ENCODE results near the gene NCK1.

The NCK1 gene

GRCh38 chr3:136910697-136911096 lies 48.7 kb downstream of the NCK1 start:
- POLR2A ChIA-PET, result interaction anchor here (0.7 kb wide), 1 partner anchor 9 kb away, joined by 4 read pairs; no protein-coding TSS in a partner anchor
- DNase-seq, result no peak
- Histone ChIP-seq H3K27me3 (replicated peaks in 2 of 5; ENCODE audit: control insufficient read depth in 4 of 5, insufficient read depth in 5 of 5, low read length in 4 of 5) (no peaks in the 10 kb centered on the region), H3K4me3 (ENCODE audit: control insufficient read depth in 1 of 7, extremely low read depth in 1 of 7, insufficient read depth in 4 of 7, low read depth in 2 of 7, low read length in 6 of 7) (no peak overlapping the region), H3K4me1 (ENCODE audit: control extremely low read depth in 1 of 4, control insufficient read depth in 4 of 4, insufficient read depth in 4 of 4, low read length in 3 of 4) (peaks cover 0 to 4% (median 1%) of the 10 kb centered on the region in 4 experiments), H3K27ac (ENCODE audit: insufficient read depth in 1 of 2, low read depth in 1 of 2, low read length in 2 of 2, poor library complexity in 1 of 2, severe bottlenecking in 2 of 2) (no peak overlapping the region), H3K36me3 (ENCODE audit: control insufficient read depth in 4 of 4, insufficient read depth in 4 of 4, low read length in 3 of 4) (peaks cover 0 to 19% (median 6%) of the 10 kb centered on the region in 4 experiments), H3K9me3 (ENCODE audit: control extremely low read depth in 1 of 5, control insufficient read depth in 4 of 5, insufficient read depth in 2 of 5, low read depth in 1 of 5, low read length in 4 of 5) (peaks cover 0 to 18% (median 3%) of the 10 kb centered on the region in 5 experiments)
- no CpG with 5 or more reads among the region's 2 CpGs for WGBS (ENCODE audit: insufficient coverage)
- CTCF ChIA-PET, result interaction anchor here (0.6 to 0.9 kb wide), 2 partner anchors 12 to 28 kb away, joined by 3 to 4 read pairs; no protein-coding TSS in a partner anchor

DNA sequence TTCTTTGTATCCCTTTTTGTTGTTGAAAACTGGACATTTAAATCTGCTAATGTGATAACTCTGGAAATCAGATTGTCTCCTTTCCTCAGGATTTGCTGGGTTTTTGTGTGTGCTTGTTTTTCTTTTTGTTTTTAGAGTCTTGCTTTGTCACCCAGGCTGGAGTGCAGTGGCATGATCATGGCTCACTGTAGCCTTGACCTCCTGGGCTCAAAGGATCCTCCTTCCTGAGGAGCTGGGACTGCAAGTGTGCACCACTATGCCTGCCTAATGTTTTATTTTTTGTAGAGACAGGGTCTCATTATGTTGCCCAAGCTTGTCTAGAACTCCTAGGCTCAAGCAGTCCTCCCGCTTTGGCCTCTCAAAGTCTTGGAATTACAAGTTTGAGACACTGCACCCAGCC lies 51.2 kb downstream of the NCK1 start:
- WGBS (ENCODE audit: insufficient coverage), result 100% methylated on average over 1 of the region's 1 CpG
- H3K4me1 ChIP-seq (ENCODE audit: control extremely low read depth in 1 of 4, control insufficient read depth in 4 of 4, insufficient read depth in 4 of 4, low read length in 3 of 4), result peaks cover 0 to 4% (median 3%) of the 10 kb centered on the region in 4 experiments
- no peak overlapping the region for H3K4me3 ChIP-seq (ENCODE audit: control insufficient read depth in 1 of 7, extremely low read depth in 1 of 7, insufficient read depth in 4 of 7, low read depth in 2 of 7, low read length in 6 of 7)
- H3K27me3 ChIP-seq (replicated peaks in 2 of 5; ENCODE audit: control insufficient read depth in 4 of 5, insufficient read depth in 5 of 5, low read length in 4 of 5), result no peaks in the 10 kb centered on the region
- ChIA-PET CTCF (no interaction called here), POLR2A (no interaction called here)
- no peak overlapping the region for H3K27ac ChIP-seq (ENCODE audit: insufficient read depth in 1 of 2, low read depth in 1 of 2, low read length in 2 of 2, poor library complexity in 1 of 2, severe bottlenecking in 2 of 2)
- H3K36me3 ChIP-seq (ENCODE audit: control insufficient read depth in 4 of 4, insufficient read depth in 4 of 4, low read length in 3 of 4), result peaks cover 0 to 16% (median 5%) of the 10 kb centered on the region in 4 experiments
- no peak for DNase-seq
- H3K9me3 ChIP-seq (ENCODE audit: control extremely low read depth in 1 of 5, control insufficient read depth in 4 of 5, insufficient read depth in 2 of 5, low read depth in 1 of 5, low read length in 4 of 5), result peaks cover 0 to 18% (median 2%) of the 10 kb centered on the region in 5 experiments

DNA sequence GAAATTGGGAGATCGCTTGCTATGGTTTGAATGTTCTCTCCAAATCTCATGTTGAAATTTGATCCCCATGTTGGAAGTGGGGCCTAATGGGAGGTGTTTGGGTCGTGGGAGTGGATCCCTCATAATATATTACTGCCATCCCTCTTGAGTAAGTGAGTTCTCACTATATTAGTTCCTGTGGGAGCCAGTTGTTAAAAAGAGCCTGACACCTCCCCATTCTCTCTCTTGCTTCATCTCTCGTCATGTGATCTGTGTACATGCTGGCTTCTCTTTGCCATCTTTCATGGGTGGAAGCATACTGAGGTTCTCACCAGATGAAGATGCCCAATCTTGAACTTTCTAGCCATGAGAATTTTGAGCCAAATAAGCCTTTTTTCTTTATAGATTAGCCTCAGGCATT lies 52.7 kb downstream of the NCK1 start:
- POLR2A ChIA-PET, result no interaction called here
- Histone ChIP-seq H3K4me1 (ENCODE audit: control extremely low read depth in 1 of 4, control insufficient read depth in 4 of 4, insufficient read depth in 4 of 4, low read length in 3 of 4) (peaks cover 8 to 17% (median 12%) of the 10 kb centered on the region in 4 experiments), H3K9me3 (ENCODE audit: control extremely low read depth in 1 of 5, control insufficient read depth in 4 of 5, insufficient read depth in 2 of 5, low read depth in 1 of 5, low read length in 4 of 5) (peaks cover 0 to 14% (median 2%) of the 10 kb centered on the region in 5 experiments), H3K27ac (ENCODE audit: insufficient read depth in 1 of 2, low read depth in 1 of 2, low read length in 2 of 2, poor library complexity in 1 of 2, severe bottlenecking in 2 of 2) (no peak overlapping the region), H3K27me3 (replicated peaks in 2 of 5; ENCODE audit: control insufficient read depth in 4 of 5, insufficient read depth in 5 of 5, low read length in 4 of 5) (no peaks in the 10 kb centered on the region), H3K36me3 (ENCODE audit: control insufficient read depth in 4 of 4, insufficient read depth in 4 of 4, low read length in 3 of 4) (peaks cover 0 to 13% (median 5%) of the 10 kb centered on the region in 4 experiments), H3K4me3 (ENCODE audit: control insufficient read depth in 1 of 7, extremely low read depth in 1 of 7, insufficient read depth in 4 of 7, low read depth in 2 of 7, low read length in 6 of 7) (no peak overlapping the region)
- no peak for DNase-seq
- WGBS (ENCODE audit: insufficient coverage), result 95% methylated on average over 2 of the region's 3 CpGs
- CTCF ChIA-PET, result no interaction called here

GRCh38 chr3:136916223-136916622 lies 54.2 kb downstream of the NCK1 start:
- DNase-seq, result no peak
- ChIA-PET POLR2A (no interaction called here), CTCF (no interaction called here)
- peaks cover 8 to 20% (median 14%) of the 10 kb centered on the region in 4 experiments for H3K4me1 ChIP-seq (ENCODE audit: control extremely low read depth in 1 of 4, control insufficient read depth in 4 of 4, insufficient read depth in 4 of 4, low read length in 3 of 4)
- H3K27me3 ChIP-seq (replicated peaks in 2 of 5; ENCODE audit: control insufficient read depth in 4 of 5, insufficient read depth in 5 of 5, low read length in 4 of 5), result no peaks in the 10 kb centered on the region
- H3K4me3 ChIP-seq (ENCODE audit: control insufficient read depth in 1 of 7, extremely low read depth in 1 of 7, insufficient read depth in 4 of 7, low read depth in 2 of 7, low read length in 6 of 7), result no peak overlapping the region
- peaks cover 0 to 13% (median 3%) of the 10 kb centered on the region in 4 experiments for H3K36me3 ChIP-seq (ENCODE audit: control insufficient read depth in 4 of 4, insufficient read depth in 4 of 4, low read length in 3 of 4)
- WGBS (ENCODE audit: insufficient coverage), result no CpG with 5 or more reads among the region's 1 CpG
- peaks cover 0 to 17% (median 3%) of the 10 kb centered on the region in 5 experiments for H3K9me3 ChIP-seq (ENCODE audit: control extremely low read depth in 1 of 5, control insufficient read depth in 4 of 5, insufficient read depth in 2 of 5, low read depth in 1 of 5, low read length in 4 of 5)
- H3K27ac ChIP-seq (ENCODE audit: insufficient read depth in 1 of 2, low read depth in 1 of 2, low read length in 2 of 2, poor library complexity in 1 of 2, severe bottlenecking in 2 of 2), result no peak overlapping the region

- WGBS (ENCODE audit: insufficient coverage), result no CpG with 5 or more reads among the region's 1 CpG
- peaks cover 0 to 7% (median 0%) of the 10 kb centered on the region in 4 experiments for H3K36me3 ChIP-seq (ENCODE audit: control insufficient read depth in 4 of 4, insufficient read depth in 4 of 4, low read length in 3 of 4)
- peak overlapping the region; percentile 56 to 79 for H3K27ac ChIP-seq (ENCODE audit: insufficient read depth in 1 of 2, low read depth in 1 of 2, low read length in 2 of 2, poor library complexity in 1 of 2, severe bottlenecking in 2 of 2)
- H3K4me3 ChIP-seq (ENCODE audit: control insufficient read depth in 1 of 7, extremely low read depth in 1 of 7, insufficient read depth in 4 of 7, low read depth in 2 of 7, low read length in 6 of 7), result peak overlapping the region in 3 of 7 experiments; percentile 12 to 49 (median 13)
- peak; percentile 84 to 96 (median 91) for DNase-seq
- H3K9me3 ChIP-seq (ENCODE audit: control extremely low read depth in 1 of 5, control insufficient read depth in 4 of 5, insufficient read depth in 2 of 5, low read depth in 1 of 5, low read length in 4 of 5), result peaks cover 0 to 5% (median 0%) of the 10 kb centered on the region in 5 experiments
- H3K27me3 ChIP-seq (replicated peaks in 2 of 5; ENCODE audit: control insufficient read depth in 4 of 5, insufficient read depth in 5 of 5, low read length in 4 of 5), result no peaks in the 10 kb centered on the region
- CTCF ChIA-PET, result interaction anchor here (1.0 kb wide), 1 partner anchor 76 kb away, joined by 3 read pairs; no protein-coding TSS in a partner anchor
- H3K4me1 ChIP-seq (ENCODE audit: control extremely low read depth in 1 of 4, control insufficient read depth in 4 of 4, insufficient read depth in 4 of 4, low read length in 3 of 4), result peaks cover 8 to 26% (median 14%) of the 10 kb centered on the region in 4 experiments
- POLR2A ChIA-PET, result interaction anchor here (0.8 kb wide), 1 partner anchor 10 kb away, joined by 4 read pairs; no protein-coding TSS in a partner anchor
These were observed 58.0 kb downstream of the NCK1 start for GRCh38 chr3:136919799-136920580.

GRCh38 chr3:136920904-136921611 lies 59.0 kb downstream of the NCK1 start:
- H3K4me1 ChIP-seq (ENCODE audit: control extremely low read depth in 1 of 4, control insufficient read depth in 4 of 4, insufficient read depth in 4 of 4, low read length in 3 of 4), result peaks cover 8 to 26% (median 14%) of the 10 kb centered on the region in 4 experiments
- H3K36me3 ChIP-seq (ENCODE audit: control insufficient read depth in 4 of 4, insufficient read depth in 4 of 4, low read length in 3 of 4), result peaks cover 0 to 4% (median 0%) of the 10 kb centered on the region in 4 experiments
- no peak for DNase-seq
- no peaks in the 10 kb centered on the region for H3K27me3 ChIP-seq (replicated peaks in 2 of 5; ENCODE audit: control insufficient read depth in 4 of 5, insufficient read depth in 5 of 5, low read length in 4 of 5)
- ChIA-PET POLR2A (no interaction called here), CTCF (no interaction called here)
- WGBS (ENCODE audit: insufficient coverage), result 100% methylated on average over 3 of the region's 4 CpGs
- peaks cover 0 to 5% (median 0%) of the 10 kb centered on the region in 5 experiments for H3K9me3 ChIP-seq (ENCODE audit: control extremely low read depth in 1 of 5, control insufficient read depth in 4 of 5, insufficient read depth in 2 of 5, low read depth in 1 of 5, low read length in 4 of 5)
- no peak overlapping the region for H3K27ac ChIP-seq (ENCODE audit: insufficient read depth in 1 of 2, low read depth in 1 of 2, low read length in 2 of 2, poor library complexity in 1 of 2, severe bottlenecking in 2 of 2)
- no peak overlapping the region for H3K4me3 ChIP-seq (ENCODE audit: control insufficient read depth in 1 of 7, extremely low read depth in 1 of 7, insufficient read depth in 4 of 7, low read depth in 2 of 7, low read length in 6 of 7)

Measured in common myeloid progenitor, CD34-positive (primary cell).